Measurements from ENCODE around the gene KHDRBS1.

DNA sequence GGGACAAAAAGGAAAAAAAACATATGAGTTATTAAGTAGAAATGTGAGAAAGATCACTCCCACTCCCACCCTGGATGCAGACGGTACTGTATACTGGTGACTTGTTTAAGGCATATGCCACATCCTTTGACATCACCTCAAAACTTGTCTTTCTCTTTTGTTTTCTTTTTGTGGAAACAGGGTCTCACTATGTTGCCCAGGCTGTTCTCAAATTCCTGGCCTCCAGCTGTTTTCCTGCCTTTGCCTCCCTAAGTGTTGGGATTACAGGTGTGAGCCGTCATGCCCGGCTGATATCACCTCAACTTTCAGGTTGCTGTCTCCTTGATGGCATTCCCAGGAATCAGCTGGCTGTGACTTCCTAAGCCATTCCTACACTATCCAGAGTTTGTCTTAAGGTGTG is 18.4 kb upstream of the KHDRBS1 start:
- TF ChIP-seq CEBPB (IDR thresholded peaks at IDR 0.05): no peak
- no peak for TF ChIP-seq EP300 (IDR thresholded peaks at IDR 0.05; ENCODE audit: borderline replicate concordance)
- no peak for TF ChIP-seq RAD21 (IDR thresholded peaks at IDR 0.05; ENCODE audit: low read depth)
- TF ChIP-seq TAF1 (IDR thresholded peaks at IDR 0.05; ENCODE audit: low read depth): no peak
- TF ChIP-seq CREB1 (IDR thresholded peaks at IDR 0.05; ENCODE audit: low read depth): no peak
